LNCaP clone FGC (cell line): ENCODE measurements around the gene SRSF1.

Experiments used
- DNase-seq: peaks from one replicate; pipeline ENCODE4 v3.0.0-alpha.2; 2011; ENCODE audit warnings: low read depth
- H3K4me3 ChIP-seq: 2 replicates; pipeline ENCODE4 v1.5.1; 2011; ENCODE audit warnings: mild to moderate bottlenecking, low read depth, low read length, control low read depth
- CTCF ChIP-seq: IDR thresholded peaks from 2 replicates; pipeline ENCODE4 v1.5.1; 2012; ENCODE audit warnings: mild to moderate bottlenecking; ENCODE audit not compliant: control insufficient read depth, insufficient read depth; ENCODE audit errors: extremely low read depth

The SRSF1 gene

GRCh38 chr17:58002973-58003372 lies 4.1 kb downstream of the SRSF1 start:
- DNase-seq: no peak
- TF ChIP-seq CTCF: no peak
- no peak overlapping the region for H3K4me3 ChIP-seq

- no peak for TF ChIP-seq CTCF
- DNase-seq: no peak
- H3K4me3 ChIP-seq: no peak overlapping the region
Measured at GRCh38 chr17:58002154-58002948, 4.7 kb downstream of the SRSF1 start.

- DNase-seq: no peak
- no peak for TF ChIP-seq CTCF
- H3K4me3 ChIP-seq: no peak overlapping the region
Measured at GRCh38 chr17:58001461-58002124, 5.5 kb downstream of the SRSF1 start.

- DNase-seq: peak; percentile 54
- TF ChIP-seq CTCF: peak; percentile 68
- H3K4me3 ChIP-seq: no peak overlapping the region
Measured at GRCh38 chr17:57999496-58000017, 7.5 kb downstream of the SRSF1 start.

- DNase-seq: no peak
- TF ChIP-seq CTCF: no peak
- H3K4me3 ChIP-seq: no peak overlapping the region
Measured at GRCh38 chr17:57999010-57999495, 8.0 kb downstream of the SRSF1 start.

GRCh38 chr17:57997085-57997809 lies 9.8 kb downstream of the SRSF1 start:
- no peak for TF ChIP-seq CTCF
- no peak overlapping the region for H3K4me3 ChIP-seq
- no peak for DNase-seq
